Stimulated activated naive CD8-positive, alpha-beta T cell treated with anti-CD3 and anti-CD28 coated beads, Interleukin-15, amount 100 ng/mL, for 72 hours (primary cell): ENCODE data around the gene CLRN3.

Source experiments
- ATAC-seq: fragments of 150-1000 bp; cut with Tn5 transposase; 2 replicates; pipeline ENCODE4 v1.10.0; 2021; ENCODE audit warnings: mild to moderate bottlenecking, moderate library complexity
- DNase-seq, 2 donors: peaks; one replicate each; pipeline ENCODE4 v3.0.0; 2021 to 2022
- H3K27ac Mint-ChIP-seq, 2 donors: one replicate each; pipeline ENCODE4 v1.8.0; 2022; ENCODE audit warnings: mild to moderate bottlenecking in 2 of 2, mixed read lengths in 2 of 2, moderate library complexity in 2 of 2
- H3K27me3 Mint-ChIP-seq: one replicate; pipeline ENCODE4 v1.8.0; 2022; ENCODE audit warnings: mixed read lengths
- H3K4me1 Mint-ChIP-seq: one replicate; pipeline ENCODE4 v1.8.0; 2022; ENCODE audit warnings: mild to moderate bottlenecking, mixed read lengths
- H3K4me3 Mint-ChIP-seq, 2 donors: one replicate each; pipeline ENCODE4 v1.8.0; 2022; ENCODE audit warnings: mild to moderate bottlenecking in 2 of 2, mixed read lengths in 2 of 2, moderate library complexity in 1 of 2
- H3K9me3 Mint-ChIP-seq, 2 donors: one replicate each; pipeline ENCODE4 v1.8.0; 2022; ENCODE audit warnings: mixed read lengths in 2 of 2

CLRN3 gene, protein sequence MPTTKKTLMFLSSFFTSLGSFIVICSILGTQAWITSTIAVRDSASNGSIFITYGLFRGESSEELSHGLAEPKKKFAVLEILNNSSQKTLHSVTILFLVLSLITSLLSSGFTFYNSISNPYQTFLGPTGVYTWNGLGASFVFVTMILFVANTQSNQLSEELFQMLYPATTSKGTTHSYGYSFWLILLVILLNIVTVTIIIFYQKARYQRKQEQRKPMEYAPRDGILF

DNA sequence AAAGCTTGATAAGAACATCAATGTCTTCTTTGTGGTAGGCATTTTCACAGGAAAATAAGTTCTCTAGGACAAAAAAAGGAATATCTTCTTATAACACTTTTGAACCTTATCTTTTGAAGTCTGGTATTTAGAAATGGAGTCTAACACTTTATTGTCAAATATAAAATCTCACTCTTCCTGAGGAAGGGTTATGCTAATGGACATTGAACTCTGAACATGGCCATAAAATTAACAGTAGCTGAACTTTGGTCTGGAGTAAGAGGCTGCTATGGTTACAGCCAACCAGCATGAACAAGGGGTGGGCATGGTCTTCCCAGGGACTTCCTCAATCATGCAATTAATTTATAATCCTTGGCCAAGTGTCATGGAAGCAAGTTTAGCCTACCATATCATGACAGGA is at the start of gene CLRN3:
TSS of gene CLRN3 (minus strand) at position 199 of the 400 bp plus-strand sequence. CDS start at position 42, 157 bp downstream.
- ATAC-seq (no peak), DNase-seq (no peak)
- peaks cover 36% of the 10 kb centered on the region for H3K27me3 Mint-ChIP-seq
- peaks cover 9% of the 10 kb centered on the region for H3K4me1 Mint-ChIP-seq
- peaks cover 0 to under 1% of the 10 kb centered on the region in 2 donors for H3K9me3 Mint-ChIP-seq
- H3K4me3 Mint-ChIP-seq = no peak within 1 kb of the TSS
- no peak within 1 kb of the TSS for H3K27ac Mint-ChIP-seq

DNA sequence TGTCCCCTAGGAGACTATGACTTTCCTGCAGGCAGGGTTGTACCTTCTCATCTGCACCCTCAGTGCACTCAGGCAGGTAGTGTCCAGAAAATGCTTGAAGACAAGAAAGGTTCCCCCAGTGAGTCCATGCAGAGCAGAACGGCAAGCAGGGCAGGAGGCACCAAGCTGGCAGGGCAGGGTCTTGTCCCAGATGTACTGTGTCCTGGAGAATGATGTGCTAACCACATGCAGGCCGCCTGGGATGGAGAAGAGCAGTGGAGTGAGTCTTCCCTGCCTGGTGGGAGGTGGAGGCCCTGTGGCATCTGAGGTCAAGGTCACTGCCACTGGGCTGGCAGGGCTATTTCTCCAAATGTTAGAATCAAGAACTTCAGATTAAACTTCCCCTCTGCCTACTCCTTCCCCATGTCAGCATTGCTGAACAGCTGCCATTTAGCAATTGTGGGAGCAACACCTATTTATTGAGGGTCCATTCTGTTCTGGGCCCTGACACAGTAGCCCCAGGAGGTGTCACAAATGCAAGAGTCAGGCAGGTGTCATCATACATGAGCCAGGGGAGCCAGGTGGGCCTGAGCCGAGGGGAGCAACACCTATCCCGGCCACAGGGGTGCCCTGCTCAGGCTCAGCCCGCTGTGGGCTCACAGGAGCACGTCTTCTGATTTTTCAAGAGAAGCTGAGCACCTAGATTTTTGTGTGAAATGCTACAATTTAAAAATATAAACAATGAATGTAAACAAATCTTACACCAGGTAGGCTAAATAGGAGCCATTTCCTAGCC is 48.3 kb upstream of the CLRN3 start:
- peaks cover 19% of the 10 kb centered on the region for H3K4me1 Mint-ChIP-seq
- H3K27ac Mint-ChIP-seq = no peak overlapping the region
- DNase-seq = no peak
- no peaks in the 10 kb centered on the region for H3K9me3 Mint-ChIP-seq
- no peak overlapping the region for H3K4me3 Mint-ChIP-seq
- peaks cover 19% of the 10 kb centered on the region for H3K27me3 Mint-ChIP-seq
- no peak for ATAC-seq

DNA sequence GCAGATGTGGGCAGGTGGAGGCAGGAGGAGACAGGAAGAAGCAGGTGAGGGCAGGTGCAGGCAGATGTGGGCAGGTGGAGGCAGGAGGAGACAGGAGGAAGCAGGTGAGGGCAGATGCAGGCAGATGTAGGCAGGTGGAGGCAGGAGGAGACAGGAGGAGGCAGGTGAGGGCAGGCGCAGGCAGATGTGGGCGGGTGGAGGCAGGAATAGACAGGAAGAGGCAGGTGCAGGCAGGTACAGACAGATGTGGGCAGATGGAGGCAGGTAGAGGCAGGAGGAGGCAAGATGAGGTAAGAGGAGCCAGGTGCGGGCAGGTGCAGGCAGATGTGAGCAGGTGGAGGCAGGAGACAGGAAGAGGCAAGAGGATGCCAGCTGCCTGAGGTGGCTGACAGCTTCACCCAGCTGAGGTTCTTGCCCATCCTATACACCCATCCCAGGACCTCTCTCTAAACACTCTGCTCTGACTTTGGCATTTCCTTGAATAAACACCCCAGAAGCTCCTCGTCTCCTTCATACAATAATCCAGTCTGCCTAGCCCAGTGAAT is 47.1 kb upstream of the CLRN3 start:
- no peak for DNase-seq

DNA sequence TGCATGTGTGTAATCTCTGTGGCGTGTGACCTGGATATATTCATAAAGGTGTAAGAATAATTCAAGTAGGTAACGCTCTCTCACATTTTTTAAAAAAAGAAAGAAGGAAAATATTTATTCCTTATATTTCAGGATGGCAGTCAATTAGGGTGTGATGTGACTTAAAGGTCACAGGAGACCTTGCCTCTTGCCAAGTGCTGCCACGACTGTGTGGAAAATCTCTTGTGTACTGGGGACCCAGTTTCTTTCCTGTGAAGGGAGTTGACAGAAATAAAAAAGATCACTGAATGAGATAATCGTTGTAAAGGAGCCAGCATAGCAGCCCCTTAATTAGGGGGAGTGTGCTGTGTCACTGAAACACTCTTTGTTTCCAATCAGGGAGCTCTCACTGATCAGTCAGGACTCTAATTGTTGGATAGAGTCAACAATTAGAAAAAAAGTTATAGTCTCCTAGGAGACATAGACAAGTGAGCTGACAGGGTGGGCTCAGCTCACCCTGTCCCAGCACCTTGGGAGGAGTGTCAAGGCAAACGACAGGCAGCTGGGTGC is 45.2 kb upstream of the CLRN3 start:
- ATAC-seq = no peak
- H3K27me3 Mint-ChIP-seq = peaks cover 32% of the 10 kb centered on the region
- no peak overlapping the region for H3K27ac Mint-ChIP-seq
- no peaks in the 10 kb centered on the region for H3K9me3 Mint-ChIP-seq
- no peak for DNase-seq
- no peak overlapping the region for H3K4me3 Mint-ChIP-seq
- H3K4me1 Mint-ChIP-seq = peaks cover 8% of the 10 kb centered on the region

More for the DNA sequence above, 47.1 kb upstream of the CLRN3 start:
- Mint-ChIP-seq H3K9me3 (no peaks in the 10 kb centered on the region), H3K27ac (peak overlapping the region; percentile 29 to 93), H3K27me3 (peaks cover 31% of the 10 kb centered on the region), H3K4me1 (peaks cover 9% of the 10 kb centered on the region), H3K4me3 (no peak overlapping the region)
- no peak for ATAC-seq

DNA sequence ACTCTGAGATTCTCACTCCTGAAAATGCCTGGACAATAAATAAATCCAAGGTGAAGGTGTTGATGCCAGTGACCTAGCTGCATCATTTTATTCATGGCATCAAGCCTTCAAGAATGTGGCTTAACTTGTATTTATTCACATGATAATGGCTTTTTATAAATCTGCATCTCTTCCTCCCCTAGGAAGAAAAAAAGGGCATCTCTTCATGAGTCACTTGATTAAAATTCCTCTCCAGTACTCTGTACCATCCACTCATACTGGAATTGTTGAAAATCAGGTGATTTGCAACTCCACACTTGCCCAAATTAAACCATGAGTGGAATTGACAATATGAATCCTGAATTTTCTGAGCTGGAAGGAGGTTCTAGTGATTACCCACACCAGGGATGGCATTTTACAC is 44.3 kb upstream of the CLRN3 start:
- Mint-ChIP-seq H3K27ac (no peak overlapping the region), H3K27me3 (peaks cover 32% of the 10 kb centered on the region), H3K4me1 (no peaks in the 10 kb centered on the region), H3K9me3 (no peaks in the 10 kb centered on the region), H3K4me3 (no peak overlapping the region)
- ATAC-seq (no peak), DNase-seq (no peak)

DNA sequence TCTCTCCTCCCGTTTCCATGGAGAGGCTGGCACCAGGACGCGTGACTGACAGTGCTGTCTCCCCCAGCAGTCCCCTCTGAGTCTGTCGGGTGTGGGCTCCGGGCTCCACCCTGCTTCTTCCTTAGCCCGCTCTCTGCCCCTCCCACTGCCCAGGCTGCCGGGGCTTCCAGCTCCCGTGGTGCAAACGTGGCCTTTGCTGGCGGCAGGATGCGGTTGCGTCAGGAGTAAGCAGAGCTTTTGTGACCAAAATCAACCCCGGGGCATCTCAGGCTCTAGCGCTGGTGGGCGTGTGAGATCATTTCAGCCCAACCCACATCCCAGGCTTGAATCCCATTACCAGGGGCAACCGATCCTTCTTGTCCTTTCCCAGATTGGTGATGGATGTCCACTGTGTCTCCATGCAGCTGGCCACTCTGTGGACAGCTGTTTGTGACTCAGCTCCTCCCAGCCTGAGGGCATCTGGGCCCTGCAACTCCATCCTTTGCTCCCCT is 42.4 kb upstream of the CLRN3 start:
- Mint-ChIP-seq H3K9me3 (no peaks in the 10 kb centered on the region), H3K4me3 (peak overlapping the region in 1 of 2 donors; percentile 76), H3K27ac (peak overlapping the region in 1 of 2 donors; percentile 72), H3K4me1 (no peaks in the 10 kb centered on the region), H3K27me3 (peaks cover 32% of the 10 kb centered on the region)
- ATAC-seq (peak; percentile 88), DNase-seq (peak in 1 of 2 donors; percentile 52)

DNA sequence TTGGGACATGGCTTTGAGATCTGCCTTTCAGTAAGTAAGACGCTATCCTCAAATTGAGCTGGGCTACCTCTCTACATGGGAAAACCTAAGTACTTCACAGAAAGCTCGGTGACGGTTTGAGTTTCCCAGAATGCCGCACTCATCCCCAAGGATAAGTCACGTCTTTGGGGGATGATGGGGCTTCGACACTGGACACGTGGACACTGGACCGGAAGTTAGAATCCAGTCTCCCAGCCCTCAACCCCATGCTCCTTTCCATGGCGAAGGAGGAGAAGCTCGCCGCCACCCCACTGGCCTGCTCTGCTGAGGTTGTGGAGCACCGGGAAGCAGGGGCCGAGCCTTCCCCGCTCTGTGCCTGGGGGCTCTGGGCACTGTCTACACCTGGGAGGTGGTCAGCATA is 41.6 kb upstream of the CLRN3 start:
- Mint-ChIP-seq H3K4me3 (no peak overlapping the region), H3K4me1 (no peaks in the 10 kb centered on the region), H3K27ac (no peak overlapping the region), H3K9me3 (no peaks in the 10 kb centered on the region), H3K27me3 (peaks cover 26% of the 10 kb centered on the region)
- ATAC-seq = peak; percentile 37
- no peak for DNase-seq

DNA sequence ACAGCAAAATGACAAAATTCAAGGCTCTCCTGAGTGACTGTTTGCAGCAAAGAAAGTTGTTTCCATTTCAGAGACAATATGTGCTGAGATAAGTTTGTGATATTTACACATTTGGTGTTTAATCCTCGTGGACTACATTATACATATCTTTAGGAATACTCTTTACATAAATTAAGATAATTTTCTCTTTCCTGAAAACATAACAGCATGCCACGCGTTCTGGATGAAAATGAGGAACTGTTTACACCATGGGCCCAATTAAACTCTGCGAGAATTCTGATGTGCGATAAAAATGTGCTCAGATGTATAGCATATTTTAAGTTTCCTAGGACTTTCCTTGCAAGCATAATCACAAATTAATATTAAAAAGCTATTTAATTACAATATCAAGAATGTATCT is 40.5 kb upstream of the CLRN3 start:
- DNase-seq = no peak
- no peaks in the 10 kb centered on the region for H3K9me3 Mint-ChIP-seq
- no peaks in the 10 kb centered on the region for H3K4me1 Mint-ChIP-seq
- no peak for ATAC-seq
- peaks cover 18% of the 10 kb centered on the region for H3K27me3 Mint-ChIP-seq
- H3K4me3 Mint-ChIP-seq = no peak overlapping the region
- no peak overlapping the region for H3K27ac Mint-ChIP-seq

DNA sequence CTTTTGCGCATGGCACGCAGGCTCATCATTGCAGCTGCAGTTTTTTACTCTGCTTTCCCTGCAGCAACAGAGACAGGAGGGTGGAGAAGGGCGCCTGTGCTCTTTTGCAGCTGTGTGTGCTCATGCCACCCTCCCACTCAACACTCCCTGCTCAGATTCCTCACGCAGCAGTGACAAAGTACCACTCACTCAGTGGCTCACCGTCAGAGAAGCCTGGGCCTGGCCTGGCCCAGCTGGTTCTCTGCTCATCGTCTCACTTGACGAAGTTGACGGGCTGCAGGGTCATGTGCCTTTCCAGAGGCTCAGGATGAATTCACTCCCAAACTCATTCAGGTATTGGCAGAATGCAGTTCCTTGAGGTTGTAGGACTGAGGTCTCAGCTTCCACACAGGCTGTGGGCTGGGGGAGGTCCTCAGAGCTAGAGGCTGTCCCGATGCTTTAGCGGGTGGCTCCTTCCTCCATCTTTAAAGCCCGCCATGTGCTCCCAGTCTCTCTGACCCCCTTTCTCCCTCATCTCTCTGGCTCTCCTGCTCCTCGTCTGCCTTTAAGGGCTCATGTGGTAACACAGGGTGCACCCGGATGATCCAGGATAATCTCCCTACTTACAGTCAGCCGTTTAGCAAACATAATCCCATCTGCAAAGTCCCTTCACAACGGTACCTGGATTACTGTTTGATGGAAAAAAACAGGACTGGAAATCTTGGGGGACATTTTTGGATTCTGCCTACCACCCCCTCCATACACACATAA is 40.0 kb upstream of the CLRN3 start:
- DNase-seq (no peak), ATAC-seq (no peak)
- H3K9me3 Mint-ChIP-seq = no peaks in the 10 kb centered on the region
- no peak overlapping the region for H3K27ac Mint-ChIP-seq
- H3K4me1 Mint-ChIP-seq = no peaks in the 10 kb centered on the region
- peaks cover 13% of the 10 kb centered on the region for H3K27me3 Mint-ChIP-seq
- no peak overlapping the region for H3K4me3 Mint-ChIP-seq

DNA sequence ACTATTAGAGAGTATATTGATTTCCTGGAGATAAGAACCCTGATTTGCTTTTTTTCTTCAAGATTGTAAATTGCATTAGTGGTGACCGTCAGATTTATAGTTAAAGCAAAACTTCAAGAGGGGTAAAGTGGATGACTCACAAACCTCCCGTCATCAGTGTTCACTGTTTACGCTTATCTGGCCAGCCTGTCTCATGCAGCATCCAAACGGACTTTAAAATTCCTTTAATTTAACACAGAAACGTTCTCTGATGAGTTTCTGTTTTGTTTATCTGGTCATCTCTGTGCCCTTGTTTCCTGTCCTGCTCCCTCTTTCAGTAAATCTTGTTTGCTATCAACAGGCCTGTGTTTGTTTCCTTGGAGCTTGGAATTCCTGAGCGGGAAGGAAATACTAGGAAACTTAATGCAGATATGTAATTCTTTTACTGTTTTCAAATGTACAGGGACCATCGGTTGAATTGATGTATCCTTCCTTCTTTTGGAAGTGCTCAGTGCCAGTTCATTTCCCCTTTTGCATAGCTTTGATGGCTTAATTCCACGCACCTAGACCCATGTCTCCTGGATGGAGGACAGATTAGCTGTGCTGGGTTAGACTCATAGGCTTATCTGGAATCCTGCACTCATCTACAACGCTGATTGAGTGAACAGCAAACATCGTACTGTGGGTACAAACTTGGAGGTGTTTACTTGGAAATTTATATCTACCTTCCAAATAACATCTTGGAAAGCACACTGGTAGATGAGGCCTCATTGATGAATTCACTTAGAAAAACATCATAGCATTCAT is 35.5 kb upstream of the CLRN3 start:
- Mint-ChIP-seq H3K4me3 (no peak overlapping the region), H3K4me1 (no peaks in the 10 kb centered on the region), H3K27ac (no peak overlapping the region), H3K27me3 (no peaks in the 10 kb centered on the region), H3K9me3 (no peaks in the 10 kb centered on the region)
- DNase-seq (no peak), ATAC-seq (no peak)

DNA sequence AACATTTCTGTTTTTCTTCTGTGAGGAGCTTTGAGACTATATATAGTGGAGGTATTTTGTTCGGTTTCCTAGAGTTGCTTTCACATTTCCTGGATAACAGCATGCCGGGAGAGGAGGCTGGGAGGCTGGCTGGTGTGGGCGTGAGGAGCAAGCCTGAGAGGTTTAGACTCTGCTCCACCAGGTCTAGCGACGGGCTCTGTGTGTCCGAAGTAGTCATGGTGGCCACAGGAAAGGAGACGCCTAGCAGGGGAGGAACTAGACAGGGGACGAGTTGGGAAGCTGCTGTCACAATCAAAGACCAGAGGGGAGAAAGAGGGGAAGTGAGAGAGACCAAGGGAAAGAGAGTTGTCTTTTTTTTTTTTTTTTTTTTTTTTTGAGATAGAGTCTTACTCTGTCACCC is 33.7 kb upstream of the CLRN3 start:
- DNase-seq (no peak), ATAC-seq (no peak)
- Mint-ChIP-seq H3K27me3 (no peaks in the 10 kb centered on the region), H3K4me1 (no peaks in the 10 kb centered on the region), H3K4me3 (no peak overlapping the region), H3K9me3 (no peaks in the 10 kb centered on the region), H3K27ac (no peak overlapping the region)

DNA sequence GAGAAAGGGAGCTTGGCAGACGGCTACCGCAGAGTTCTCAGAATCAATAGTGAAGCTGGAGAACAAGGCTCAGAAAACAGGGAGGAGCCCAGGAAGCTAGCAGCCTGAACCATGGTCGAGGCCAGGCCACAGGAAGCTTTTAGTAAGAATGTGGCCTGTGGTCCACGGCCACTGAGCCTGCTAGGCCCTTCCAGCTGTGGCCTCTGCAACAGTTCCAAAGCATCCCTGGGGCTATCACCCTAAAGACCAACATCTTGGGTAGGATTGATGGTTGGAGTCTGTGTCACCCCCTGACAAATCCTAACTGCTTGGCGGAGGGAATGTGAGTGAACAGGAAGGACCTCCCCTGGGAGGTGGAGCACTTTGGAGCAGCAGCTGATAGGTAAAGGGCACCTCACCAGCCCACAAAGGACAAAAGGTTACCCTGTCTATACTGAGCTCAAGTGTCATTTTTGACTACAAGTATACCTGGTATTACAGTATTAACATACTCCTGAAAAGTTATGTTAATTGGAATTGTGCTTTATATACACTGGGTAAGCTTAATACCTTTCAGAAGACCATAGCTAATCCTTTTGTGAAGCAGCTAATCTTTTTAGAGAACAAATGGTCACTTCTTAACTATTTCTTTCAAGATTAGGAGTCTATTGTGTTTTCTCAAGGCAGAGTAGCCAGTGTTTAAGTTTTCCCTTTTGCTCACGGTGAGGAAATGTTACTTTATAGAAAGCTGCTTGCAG is 32.9 kb upstream of the CLRN3 start:
- no peaks in the 10 kb centered on the region for H3K27me3 Mint-ChIP-seq
- no peak for ATAC-seq

DNA sequence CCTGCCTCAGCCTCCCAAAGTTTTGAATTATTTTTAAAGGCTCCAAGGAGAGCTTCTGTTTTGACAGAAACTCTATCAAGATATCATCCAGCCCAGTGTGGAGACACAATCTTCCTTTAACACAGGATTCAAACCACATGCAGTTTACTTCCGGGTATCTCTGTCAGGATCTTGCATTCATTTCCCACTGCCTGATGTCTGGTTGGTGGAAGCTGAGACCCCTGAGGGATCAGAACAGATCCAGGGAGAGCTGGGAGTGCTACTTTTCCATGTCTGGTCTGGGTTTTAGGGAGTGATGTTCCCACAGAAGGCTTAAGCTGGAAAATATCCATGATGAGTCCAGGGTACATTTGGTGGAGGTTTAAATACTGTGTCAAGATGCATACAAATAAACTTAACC is 30.9 kb upstream of the CLRN3 start:
- Mint-ChIP-seq H3K9me3 (no peaks in the 10 kb centered on the region), H3K4me1 (peaks cover 15% of the 10 kb centered on the region), H3K27ac (no peak overlapping the region), H3K27me3 (no peaks in the 10 kb centered on the region), H3K4me3 (no peak overlapping the region)
- ATAC-seq (no peak), DNase-seq (no peak)

More for the DNA sequence above, 32.9 kb upstream of the CLRN3 start:
- DNase-seq = no peak
- Mint-ChIP-seq H3K9me3 (no peaks in the 10 kb centered on the region), H3K4me3 (no peak overlapping the region), H3K27ac (peak overlapping the region in 1 of 2 donors; percentile 46), H3K4me1 (no peaks in the 10 kb centered on the region)

DNA sequence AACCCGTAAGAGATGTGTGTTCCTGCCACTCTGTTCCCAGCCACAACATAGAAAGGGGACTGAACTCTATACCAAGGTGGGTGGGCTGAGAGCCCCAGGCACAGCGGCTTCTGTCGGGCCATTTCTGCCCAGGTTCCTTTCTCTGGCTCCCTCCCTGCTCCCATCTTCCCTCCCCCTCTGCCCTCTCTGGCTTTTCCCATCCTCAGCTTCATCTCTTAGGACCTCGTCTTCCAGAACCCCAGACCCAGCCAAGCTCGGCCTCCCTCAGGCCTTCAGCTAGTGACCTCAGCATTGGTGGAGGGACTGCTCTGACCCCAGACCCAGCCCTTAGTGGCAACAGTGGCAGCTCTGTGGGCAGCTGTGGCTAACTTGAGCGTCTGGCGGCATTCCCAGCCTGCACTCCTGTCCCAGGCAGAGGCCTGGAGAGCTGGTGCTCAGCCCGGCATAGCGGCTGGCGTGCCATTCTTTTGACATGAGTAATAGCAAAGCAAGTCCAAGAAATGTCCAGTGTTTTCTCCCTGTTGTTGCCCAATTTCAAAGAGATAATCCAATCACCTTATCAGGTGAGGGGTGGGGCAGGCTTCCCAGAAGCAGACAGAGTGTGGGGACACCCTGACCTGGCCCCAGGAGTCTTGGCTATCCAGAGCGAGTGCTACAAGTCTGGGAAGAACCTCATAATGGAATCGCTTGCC is 30.1 kb upstream of the CLRN3 start:
- Mint-ChIP-seq H3K4me1 (peaks cover 15% of the 10 kb centered on the region), H3K27me3 (no peaks in the 10 kb centered on the region), H3K4me3 (no peak overlapping the region), H3K27ac (no peak overlapping the region), H3K9me3 (no peaks in the 10 kb centered on the region)
- no peak for DNase-seq
- no peak for ATAC-seq
